ENCODE results near the gene LRP11.
"Not testable (repeated sequence)": the region's sequence is repeated elsewhere in the genome, so short reads cannot be mapped to it uniquely, and the experiment has no call there.

The LRP11 gene

DNA sequence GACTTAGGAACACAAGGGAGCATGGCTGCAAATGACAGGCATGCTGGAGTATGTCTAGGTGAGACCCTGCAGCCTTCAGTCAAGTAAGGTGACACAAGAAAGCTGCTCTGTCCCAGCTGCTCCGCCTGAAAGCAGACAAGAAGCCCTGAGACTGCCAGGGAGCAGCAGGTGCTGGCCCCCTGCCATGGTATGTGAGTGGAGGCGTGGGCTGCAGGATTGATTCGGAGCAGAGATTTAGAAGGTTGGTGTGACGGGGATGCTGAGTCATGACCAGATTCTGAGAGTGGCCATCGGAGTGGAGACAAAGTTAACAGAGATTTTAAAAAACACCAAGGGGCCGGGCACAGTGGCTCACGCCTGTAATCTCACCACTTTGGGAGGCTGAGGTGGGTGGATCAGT, 17.8 kb downstream of the LRP11 start:
- DNase-seq: no peak

DNA sequence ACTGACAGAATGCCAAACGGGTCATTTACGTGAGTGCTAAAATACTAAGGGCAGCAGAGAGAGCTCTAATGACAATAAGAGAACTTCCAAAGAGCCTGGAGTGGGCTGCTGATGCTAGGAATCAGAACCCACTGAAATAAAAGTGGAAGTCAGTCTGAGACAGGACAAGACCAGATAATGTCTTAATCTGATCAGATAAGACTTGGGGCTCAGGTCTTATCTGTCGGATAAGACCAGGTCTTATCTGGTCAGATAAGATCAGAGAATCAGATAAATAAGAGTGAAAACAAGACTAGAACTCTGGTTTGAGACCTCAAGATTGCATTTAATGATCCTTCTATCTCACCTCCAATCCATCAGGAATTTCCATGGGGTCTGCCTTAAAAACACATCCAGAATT, 18.6 kb downstream of the LRP11 start:
- DNase-seq: no peak

DNA sequence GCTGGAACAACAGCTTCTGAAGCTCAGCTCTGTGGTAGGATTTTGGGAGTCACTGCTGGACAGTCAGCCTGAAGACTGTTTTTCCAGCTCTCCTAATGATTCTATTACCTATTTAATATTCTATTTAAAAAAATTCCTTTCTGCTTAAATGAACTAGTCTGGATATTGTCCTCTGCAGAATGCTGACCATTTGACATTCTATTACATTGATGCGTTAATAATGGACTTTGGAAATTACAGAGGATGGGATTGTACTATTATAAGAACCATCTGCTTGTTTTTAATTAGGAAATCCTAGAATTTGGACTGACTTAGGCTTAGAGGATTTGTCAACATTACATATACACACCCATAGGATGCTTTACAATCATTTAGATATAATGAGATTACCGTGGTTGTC, 19.7 kb downstream of the LRP11 start:
- no peak for DNase-seq

DNA sequence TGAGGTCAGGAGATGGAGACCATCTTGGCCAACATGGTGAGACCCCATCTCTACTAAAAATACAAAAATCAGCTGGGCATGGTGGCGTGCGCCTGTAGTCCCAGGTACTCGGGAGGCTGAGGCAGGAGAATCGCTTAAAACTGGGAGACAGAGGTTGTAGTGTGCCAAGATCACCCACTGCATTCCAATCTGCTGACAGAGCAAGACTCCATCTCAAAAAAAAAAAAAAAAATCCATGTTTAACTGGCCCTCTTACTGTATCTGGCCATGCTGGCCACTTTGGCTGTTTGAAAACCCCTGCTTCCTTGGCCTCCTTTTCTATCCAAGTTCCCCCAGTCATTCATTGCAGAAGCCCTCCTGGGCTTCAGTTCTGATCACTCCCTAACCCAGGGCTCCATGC, 20.1 kb downstream of the LRP11 start:
- not testable (repeated sequence) for DNase-seq

DNA sequence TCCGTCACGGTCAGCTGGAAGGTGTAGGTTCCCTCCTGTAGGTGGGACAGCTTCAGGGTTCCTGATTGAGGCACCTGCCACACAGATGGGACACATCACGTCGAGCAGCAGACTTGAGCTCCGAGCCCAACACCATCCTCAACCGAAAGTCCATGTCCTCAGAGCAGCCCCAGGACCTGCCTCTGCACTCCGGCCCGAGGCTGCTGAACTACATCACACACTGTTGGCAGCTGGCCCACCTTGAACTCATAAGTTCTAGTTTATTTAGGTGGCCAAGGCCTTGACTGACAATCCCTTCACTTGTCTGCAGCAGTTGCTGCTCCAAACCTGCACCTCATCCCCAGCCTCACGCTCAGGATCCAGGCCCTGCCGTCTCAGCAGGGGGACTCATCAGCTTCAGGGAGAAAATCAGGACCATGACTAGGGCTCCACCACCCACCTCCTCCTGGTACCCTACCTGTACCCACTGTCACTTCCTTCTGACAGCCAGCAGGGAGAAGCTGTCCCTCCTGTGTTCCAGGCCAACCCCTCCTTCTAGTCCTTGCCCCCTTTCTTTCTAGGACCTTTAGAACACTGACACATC, 21.0 kb downstream of the LRP11 start:
- DNase-seq: no peak

DNA sequence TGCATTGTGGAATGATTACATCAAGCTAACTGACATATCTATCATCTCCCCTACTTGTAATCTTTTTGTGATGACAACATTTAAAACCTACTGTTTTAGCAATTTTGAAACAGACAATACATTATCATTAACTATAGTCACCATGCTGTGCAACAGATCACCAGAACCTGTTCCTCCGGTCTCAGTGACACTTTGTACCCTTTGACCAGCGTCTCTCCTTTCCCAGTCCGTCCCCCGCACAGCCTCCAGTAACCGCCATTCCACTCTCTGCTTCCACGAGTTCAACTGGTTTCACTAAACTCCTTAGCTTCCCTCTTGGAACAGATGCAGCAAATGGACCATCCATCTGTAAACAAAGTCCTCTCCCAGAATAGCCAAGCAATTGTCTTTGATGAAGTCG, 21.8 kb downstream of the LRP11 start:
- DNase-seq: no peak

DNA sequence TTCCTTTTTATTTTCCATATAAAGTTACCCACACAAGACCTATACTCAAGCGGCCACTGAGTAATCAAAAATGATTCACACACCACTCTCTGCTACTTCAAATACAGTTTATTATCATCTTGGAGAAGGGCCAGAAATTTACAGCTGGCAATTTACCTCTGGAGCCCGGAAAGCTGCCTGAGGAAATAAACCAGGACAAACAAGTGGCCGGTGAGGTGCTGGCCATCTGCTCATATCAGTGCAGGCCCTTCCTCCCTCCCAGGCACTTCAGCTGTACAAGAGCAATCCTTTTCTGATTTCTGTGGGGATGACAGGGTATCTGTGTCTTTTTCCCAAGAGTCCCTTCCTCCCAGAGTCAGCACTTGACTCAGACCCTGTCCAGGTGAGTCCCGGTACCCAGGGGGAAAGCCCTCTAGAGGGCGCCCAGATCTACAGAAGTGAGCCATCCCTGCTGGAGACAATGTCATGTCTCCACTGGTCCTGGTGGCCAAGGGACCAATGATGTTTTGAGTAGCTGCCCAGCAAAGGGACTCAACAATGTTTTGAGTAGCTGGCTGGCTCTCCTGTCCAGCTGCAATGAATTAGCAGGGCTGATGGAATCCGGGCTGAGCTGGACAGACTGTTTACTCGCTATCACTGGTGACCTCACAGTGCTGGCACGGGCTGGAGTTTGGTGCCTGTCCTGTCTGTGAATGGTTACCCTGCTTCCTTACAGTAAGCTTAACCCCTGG, 23.6 kb downstream of the LRP11 start:
- DNase-seq: peak; percentile 21

DNA sequence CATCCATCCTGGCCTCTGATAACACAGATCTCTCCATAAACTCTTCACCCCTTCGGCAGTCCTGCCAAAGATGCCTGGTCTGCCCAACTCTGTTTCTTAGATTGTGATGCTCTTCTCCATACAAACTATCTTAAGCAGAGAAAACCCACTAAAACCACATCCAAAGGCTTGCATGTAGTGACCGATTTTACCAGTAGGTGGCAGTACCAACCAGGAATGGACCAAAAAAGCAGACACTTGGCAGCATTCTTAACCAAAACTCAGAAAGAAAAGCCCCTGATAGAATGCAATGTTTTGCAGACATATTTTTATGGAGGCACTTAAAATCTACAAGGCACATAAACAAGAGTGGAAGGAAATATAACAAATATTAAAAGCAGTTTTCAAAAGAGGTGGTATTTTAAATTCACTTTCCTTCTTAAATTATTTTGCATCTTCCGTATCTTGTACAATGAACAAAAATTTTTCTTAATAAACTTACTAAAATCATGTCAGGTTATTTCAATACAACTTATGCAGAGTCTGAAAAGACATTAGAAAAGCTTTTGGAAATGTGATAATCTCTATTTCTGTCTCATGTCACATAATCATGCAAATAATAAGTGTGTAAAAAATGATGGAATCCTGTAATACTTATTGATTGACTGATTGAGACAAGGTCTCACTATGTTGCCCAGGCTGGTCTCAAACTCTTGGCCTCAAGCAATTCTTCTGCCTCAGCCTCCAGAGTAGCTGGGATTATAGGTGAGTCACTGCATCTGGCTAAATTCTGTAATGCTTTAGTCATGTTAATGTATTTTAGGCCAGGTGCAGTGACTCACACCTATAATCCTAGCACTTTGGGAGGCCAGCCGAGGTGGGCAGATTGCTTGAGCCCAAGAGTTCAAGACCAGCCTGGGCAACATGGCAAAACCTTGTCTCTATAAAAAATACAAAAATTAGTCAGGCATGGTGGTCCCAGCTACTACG, 29.4 kb downstream of the LRP11 start:
- DNase-seq: peak; percentile 79

DNA sequence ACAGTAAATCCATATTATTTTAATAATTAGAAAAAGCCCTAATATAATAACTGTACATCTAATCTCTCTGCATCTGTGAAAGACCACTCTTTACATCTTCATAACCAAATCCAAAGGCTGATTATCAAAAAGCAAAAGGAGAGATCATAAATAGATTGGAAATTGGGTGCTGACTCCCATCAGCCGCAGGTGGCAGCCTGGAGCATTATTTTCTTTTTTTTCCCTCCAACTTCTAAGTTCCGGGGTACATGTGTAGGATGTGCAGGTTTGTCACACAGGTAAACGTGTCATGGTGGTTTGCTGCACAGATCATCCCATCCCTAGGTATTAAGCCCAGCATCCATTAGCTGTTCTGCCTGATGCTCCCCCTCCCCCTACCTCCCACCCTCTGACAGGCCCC, 30.5 kb downstream of the LRP11 start:
- DNase-seq: no peak

DNA sequence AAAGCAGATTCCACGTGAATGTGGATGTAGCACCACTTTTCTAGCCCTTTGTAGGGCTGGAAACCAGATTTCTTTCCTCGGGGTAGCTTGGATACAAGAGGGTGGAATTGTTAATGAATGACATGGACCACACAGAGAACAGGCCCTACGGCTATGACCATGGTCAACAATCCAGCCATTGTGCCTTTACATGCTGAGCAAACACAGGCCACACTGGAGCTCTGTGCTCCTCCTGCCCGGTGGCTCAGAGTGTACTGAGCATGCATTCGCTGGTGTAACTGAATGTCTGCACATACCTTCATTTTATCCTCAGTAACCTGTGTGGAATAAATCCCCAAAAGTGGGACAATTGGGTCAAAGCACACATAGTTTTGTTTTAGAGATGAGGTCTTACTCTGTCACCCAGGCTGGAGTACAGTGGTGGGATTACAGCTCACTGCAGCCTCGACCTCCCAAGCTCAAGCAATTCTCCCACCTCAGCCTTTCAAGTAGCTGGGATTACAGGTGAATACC, 32.8 kb downstream of the LRP11 start:
- DNase-seq: no peak

DNA sequence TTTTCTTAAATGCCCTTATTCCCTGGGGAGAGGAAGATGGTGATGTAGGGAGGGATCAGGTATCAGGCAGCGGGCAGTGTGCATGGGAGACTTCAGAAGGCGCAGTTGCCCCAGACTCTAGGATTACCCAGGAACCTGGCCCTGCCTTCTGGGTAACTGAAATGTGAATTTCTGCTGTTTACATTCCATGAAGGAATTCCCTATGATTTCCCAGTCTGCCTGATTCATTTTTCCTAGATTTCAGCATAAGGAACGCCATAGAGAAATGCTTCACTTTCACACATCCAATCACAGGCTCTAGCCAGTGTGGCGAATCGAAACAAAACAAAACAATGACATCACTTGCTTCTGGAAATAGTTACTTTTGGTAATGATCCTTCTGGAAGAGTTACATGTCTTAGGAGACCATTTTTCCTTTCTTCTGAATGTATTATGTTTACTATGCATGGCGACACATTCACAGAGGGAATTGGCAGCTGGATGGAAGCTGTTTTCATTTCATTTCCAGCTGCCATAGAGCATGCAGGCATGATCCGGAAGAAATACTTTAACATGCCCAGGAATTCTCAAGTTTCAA, 33.3 kb downstream of the LRP11 start:
- DNase-seq: no peak

DNA sequence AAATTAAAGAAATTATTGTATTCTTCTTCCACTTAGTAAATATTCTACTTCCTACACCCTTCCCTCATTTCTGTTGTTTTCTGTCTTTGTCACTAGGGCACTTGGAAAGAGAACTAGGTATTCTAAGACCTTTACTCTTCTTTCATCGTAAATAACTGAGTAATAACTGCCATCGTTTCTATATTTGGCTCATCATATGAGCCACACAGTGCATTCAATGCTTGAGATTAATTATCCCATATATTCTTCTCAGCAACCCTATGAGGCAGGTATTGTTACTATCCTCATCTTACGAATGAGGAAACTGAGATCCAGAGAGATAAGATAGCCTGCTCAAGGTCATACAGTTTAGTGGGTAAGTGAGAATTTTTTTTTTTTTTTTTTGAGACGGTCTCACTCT, 38.9 kb downstream of the LRP11 start:
- no peak for DNase-seq

DNA sequence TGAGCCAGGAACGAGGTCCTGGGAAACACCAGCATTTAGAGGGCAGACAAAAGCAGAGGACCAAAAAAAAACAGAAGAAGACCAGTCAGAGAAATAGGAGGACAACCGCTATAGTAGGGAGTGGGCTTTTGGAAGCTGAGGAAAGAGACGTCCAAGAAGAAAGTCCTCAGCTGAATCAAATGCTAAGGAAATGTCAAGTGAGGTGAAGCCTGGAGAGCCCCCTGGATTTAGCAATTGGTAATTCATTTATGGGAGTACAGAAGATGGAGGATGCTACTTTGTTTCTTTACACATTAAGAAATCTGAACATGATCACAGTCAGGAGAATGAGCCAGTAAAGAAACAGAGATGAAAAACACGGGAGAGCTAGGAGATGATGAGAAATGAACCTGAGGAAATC, 41.1 kb downstream of the LRP11 start:
- DNase-seq: no peak

DNA sequence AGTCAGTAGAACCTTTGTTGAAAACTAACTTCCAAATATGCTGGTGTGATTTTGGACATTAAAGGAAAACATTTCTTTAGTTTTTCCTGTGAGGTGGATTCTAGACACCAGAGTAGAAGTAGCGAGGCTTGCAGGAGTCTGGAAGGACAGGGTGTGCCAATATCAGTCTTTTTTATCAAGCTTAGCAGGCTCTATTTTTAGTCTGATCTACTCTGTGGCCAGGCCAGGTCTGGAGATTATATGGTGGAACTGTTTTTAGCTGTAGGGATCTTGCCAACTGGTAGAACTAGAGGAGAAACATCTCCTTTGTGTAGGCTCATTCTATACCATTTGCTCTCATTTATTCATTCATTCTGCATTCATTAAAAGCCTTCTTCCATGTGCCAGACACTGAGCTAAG, 42.7 kb downstream of the LRP11 start:
- DNase-seq: no peak

DNA sequence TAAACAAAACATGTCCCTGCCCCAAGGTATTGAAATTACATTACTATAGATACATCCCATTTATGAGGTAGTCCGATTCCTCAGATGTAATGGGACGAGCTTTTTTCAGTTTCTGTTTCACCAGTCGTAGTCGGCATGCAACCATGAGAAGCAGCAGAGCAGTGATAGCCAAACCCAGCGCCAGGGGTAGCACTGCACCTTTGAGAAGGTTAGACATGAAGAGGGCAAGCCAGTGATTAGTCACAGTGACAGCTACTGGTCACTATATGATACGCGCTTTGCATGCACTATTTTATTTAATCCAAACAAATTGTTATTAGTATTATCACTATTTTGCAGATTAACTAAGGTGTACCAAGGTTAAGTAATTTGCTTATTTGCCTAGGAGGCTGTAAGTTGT, 43.7 kb downstream of the LRP11 start:
- no peak for DNase-seq

DNA sequence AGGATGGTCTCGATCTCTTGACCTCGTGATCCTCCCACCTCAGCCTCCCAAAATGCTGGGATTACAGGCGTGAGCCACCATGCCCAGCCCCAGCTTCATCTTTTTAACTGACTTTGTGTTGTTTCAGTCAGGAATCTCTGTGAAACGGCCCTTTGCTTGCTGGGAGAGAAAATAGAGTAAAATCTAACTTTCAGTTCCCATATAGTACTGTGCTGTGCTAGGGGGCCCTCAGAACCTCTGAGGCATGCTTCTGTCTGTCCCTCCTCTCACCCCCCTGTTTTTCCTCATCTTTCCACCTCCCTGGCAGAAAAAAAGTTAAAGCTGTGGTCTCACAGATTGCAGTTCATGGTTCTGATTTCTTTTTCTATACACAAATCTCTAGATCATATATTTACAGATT, 48.4 kb downstream of the LRP11 start:
- no peak for DNase-seq

DNA sequence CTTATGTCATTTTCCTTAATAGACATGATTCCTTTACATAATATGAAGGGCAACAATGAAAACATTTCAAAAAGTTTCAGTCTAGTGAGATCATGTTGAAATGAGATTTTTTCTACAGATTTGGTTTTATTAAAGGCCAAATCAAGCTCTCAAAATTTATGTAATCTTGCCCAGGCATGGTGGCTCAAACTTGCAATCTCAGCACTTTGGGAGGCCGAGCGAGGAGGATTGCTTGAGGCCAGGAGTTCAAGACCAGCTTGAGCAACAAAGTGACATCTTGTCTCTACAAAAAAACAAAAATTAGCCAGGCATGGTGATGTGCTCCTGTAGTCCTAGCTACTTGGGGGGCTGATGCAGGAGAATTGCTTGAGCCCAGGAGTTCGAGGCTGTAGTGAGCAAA, 50.8 kb downstream of the LRP11 start:
- no peak for DNase-seq

DNA sequence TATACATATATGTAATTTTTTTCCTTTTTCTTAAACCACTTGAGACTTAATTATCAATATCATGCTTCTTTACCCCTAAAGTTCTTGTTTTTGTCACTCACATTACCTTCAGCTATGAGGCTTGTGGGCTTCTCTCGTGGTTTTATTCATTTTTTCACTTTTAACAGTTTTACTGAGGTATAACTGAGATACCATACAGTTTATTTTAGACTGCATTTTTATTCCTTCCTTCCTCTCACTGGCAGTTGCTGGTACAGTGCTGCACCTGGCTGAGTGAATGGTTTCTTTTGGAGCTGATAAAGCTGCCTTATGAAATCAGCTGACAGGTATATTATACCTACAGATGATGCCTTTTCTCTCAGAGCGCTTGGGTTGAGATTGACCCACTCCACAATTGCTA, 54.4 kb downstream of the LRP11 start:
- DNase-seq: no peak

DNA sequence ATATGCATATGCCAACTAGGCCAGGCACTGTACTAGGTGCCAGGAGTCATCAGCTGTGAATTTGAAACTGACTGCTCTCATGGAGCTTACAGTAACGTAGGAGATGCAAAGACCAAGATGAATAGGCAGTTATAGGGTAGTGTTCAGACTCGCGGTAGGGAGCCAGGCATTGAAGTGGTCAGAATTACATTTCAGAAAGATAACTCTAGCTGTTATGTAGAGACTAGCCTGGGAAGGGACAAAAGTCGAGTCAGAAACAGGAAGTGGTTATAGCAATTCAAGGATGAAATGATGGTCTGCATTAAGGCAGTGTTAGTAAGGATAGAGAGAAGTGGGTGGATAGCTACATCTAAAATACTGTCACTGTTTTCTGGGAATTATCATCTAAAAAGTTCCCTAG, 58.0 kb downstream of the LRP11 start:
- no peak for DNase-seq

DNA sequence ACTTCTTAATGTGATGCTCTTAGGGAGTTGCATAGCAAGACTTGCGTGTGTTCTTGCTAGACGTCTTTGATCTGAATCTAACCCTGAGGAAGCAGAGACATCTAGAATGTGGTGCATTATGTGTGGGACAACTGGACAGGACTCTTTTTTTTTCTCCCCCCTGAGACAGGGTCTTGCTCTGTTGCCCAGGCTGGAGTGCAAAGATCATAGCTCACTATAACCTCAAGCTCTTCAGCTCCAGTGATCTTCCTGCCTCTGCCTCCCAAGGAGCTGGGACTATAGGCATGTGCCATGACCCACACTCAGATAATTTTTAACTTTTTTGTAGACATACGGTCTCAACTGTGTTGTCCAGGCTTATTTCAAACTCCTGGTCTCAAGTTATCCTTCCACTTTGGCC, 80.6 kb downstream of the LRP11 start:
- DNase-seq: no peak

DNA sequence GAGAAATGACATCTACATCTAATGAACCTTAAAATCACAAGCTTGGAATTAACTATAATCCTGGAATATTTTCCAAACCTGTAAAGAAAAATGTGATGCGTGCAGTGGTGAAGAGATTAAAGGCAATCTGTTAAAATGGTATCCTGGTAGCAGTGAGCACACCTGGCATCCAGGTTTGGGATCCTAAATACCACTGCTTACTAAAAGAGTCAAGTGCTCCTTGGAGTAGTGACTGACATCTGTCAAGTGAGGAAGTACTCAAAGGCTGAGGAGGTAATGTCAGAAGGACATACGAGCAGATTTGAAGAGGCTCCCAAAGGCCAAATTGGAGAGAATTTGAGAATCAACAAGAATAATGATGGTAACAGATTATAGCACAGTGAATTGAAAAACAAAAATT, 81.8 kb downstream of the LRP11 start:
- DNase-seq: no peak

DNA sequence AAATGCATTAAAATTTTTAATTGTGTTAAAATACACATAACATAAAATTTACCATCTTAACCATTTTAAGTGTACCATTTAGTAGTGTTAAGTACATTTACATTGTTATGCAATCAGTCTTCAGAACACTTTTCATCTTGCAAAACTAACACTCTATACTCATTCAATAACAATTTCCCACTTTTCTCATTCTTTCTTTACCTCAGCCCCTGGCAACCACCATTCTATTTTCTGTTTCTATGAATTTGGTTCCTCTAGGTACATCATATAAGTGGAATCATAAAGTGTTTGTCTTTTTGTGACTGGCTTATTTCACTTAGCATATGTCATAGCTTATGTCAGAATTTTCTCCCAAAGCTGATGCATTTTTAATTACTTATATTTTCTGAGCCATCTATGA, 82.4 kb downstream of the LRP11 start:
- no peak for DNase-seq

DNA sequence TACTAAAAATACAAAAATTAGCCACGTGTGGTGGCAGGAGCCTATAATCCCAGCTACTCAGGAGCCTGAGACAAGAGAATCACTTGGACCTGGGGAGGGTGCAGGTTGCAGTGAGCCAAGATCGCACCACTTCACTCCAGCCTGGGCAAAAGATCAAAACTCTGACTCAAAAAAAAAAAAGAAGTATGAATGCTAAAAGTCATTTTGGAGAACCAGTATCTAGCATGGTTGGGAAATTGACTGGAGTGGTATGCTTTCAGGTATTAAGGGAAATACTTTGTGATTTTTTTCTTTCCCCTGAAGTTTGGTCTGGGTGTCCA, 84.6 kb downstream of the LRP11 start:
- no peak for DNase-seq

DNA sequence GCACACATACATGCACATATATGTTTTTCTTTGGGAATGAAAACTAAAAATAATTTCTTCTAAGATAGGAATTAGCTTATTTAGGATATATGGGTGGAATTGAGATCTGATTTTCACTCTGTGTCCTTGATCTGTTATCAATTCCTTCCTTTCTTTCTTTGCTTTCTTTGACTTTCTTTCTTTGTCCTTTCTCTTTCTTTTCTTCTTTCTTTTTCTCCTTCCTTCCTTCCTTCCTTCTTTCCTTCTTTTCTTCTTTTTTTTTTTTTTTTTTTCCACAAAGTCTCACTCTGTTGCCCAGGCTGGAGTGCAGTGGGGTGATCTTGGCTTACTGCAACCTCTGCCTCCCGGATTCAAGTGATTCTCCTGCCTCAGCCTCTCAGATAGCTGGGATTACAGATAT, 86.5 kb downstream of the LRP11 start:
- DNase-seq: no peak
